DND-41 (cell line): ENCODE measurements around the gene IGSF22.

Experiments used
- ATAC-seq: fragments of 200-7000 bp; cut with Tn5 transposase; 3 replicates; pipeline ENCODE4 v1.9.1; 2021; ENCODE audit warnings: low read depth; ENCODE audit not compliant: insufficient read depth
- DNase-seq: peaks from one replicate; pipeline ENCODE4 v3.0.0-alpha.2; 2020
- H2AFZ ChIP-seq: 2 replicates; pipeline ENCODE4 v1.6.0; 2012; ENCODE audit warnings: low read depth, low read length
- H3K27ac ChIP-seq: 2 replicates; pipeline ENCODE4 v1.5.1; 2012; ENCODE audit warnings: low read length, inconsistent platforms
- H3K27me3 ChIP-seq: fragments of 200-600 bp; sonication (generic); 2 replicates; pipeline ENCODE4 v1.6.0; 2012; ENCODE audit warnings: low read length, mild to moderate bottlenecking, inconsistent platforms; ENCODE audit not compliant: insufficient read depth, poor library complexity
- H3K36me3 ChIP-seq: 2 replicates; pipeline ENCODE4 v1.5.1; 2012; ENCODE audit warnings: low read length, inconsistent platforms; ENCODE audit not compliant: insufficient read depth
- H3K4me1 ChIP-seq: 2 replicates; pipeline ENCODE4 v1.5.1; 2012; ENCODE audit warnings: mild to moderate bottlenecking, low read length; ENCODE audit not compliant: insufficient read depth
- H3K4me2 ChIP-seq: 2 replicates; pipeline ENCODE4 v1.6.0; 2012; ENCODE audit warnings: mild to moderate bottlenecking, moderate library complexity, low read length, inconsistent platforms; ENCODE audit not compliant: insufficient read depth
- H3K4me3 ChIP-seq, 2 experiments: fragments of 200-600 bp in 1 of 2; shearing (Covaris generic) in 1 of 2; 2 replicates each; pipeline ENCODE4 v1.5.1; 2012 to 2016; ENCODE audit warnings: inconsistent platforms in 2 of 2, low read length in 2 of 2, mild to moderate bottlenecking in 2 of 2, low read depth in 1 of 2, moderate library complexity in 1 of 2
- H3K79me2 ChIP-seq: 2 replicates; pipeline ENCODE4 v1.6.0; 2012; ENCODE audit warnings: low read length, inconsistent platforms; ENCODE audit not compliant: insufficient read depth
- H3K9ac ChIP-seq: 2 replicates; pipeline ENCODE4 v1.6.0; 2012; ENCODE audit warnings: low read depth, mild to moderate bottlenecking, inconsistent platforms, low read length, moderate library complexity
- H3K9me3 ChIP-seq: 2 replicates; pipeline ENCODE4 v1.5.1; 2012; ENCODE audit warnings: low read length, moderate library complexity, mild to moderate bottlenecking, inconsistent platforms; ENCODE audit not compliant: insufficient read depth, severe bottlenecking
- H4K20me1 ChIP-seq: 2 replicates; pipeline ENCODE4 v1.6.0; 2012; ENCODE audit warnings: low read length; ENCODE audit not compliant: insufficient read depth
- CTCF ChIP-seq: IDR thresholded peaks from 2 replicates; pipeline ENCODE4 v1.5.1; 2012; ENCODE audit warnings: borderline replicate concordance, low read length, moderate library complexity, mild to moderate bottlenecking; ENCODE audit not compliant: poor library complexity, severe bottlenecking; ENCODE audit errors: extremely low read depth
- EZH2 ChIP-seq: IDR thresholded peaks from 3 replicates; pipeline ENCODE4 v1.6.1; 2012; ENCODE audit warnings: borderline replicate concordance, low read depth, mild to moderate bottlenecking, moderate library complexity, low read length, inconsistent platforms; ENCODE audit not compliant: severe bottlenecking

IGSF22 gene

GRCh38 chr11:18731949-18732821 is 6.2 kb upstream of the IGSF22 start:
- TF ChIP-seq EZH2 (no peak), CTCF (peak; percentile 99)
- Histone ChIP-seq H3K36me3 (no peaks in the 10 kb centered on the region), H2AFZ (peak overlapping the region; percentile 70), H3K4me3 (no peak overlapping the region), H3K4me2 (no peak overlapping the region), H4K20me1 (no peaks in the 10 kb centered on the region), H3K9ac (no peak overlapping the region), H3K79me2 (no peaks in the 10 kb centered on the region), H3K27ac (no peak overlapping the region), H3K4me1 (peaks cover 13% of the 10 kb centered on the region), H3K27me3 (peaks cover 2% of the 10 kb centered on the region), H3K9me3 (no peaks in the 10 kb centered on the region)
- DNase-seq (peak; percentile 73), ATAC-seq (peak; percentile 79)

DNA sequence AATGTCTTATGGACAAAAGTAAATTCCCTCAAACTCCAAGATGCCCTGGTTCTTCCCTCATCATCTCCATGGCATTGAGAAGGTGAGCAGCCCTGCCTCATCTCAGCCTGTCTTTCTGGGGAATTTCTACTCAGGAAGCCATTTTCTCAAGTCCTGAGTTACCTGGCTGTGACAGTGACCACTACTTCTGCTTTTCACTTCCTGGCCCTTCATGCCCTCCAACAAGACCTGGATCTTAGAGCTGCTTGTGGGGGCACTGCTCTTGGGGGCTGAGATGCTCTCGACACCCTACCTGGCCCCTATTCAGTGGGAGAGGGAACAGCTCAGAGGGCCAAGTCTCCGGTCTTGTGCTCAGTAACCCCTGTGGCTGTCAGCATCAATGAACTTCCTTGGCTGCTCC is 5.5 kb upstream of the IGSF22 start:
- ATAC-seq (no peak), DNase-seq (no peak)
- no peaks in the 10 kb centered on the region for H3K79me2 ChIP-seq
- H3K27ac ChIP-seq, result no peak overlapping the region
- H2AFZ ChIP-seq, result peak overlapping the region; percentile 70
- H3K36me3 ChIP-seq, result no peaks in the 10 kb centered on the region
- no peak for TF ChIP-seq CTCF
- TF ChIP-seq EZH2, result no peak
- H3K4me3 ChIP-seq, result no peak overlapping the region
- H4K20me1 ChIP-seq, result no peaks in the 10 kb centered on the region
- H3K4me1 ChIP-seq, result peaks cover 13% of the 10 kb centered on the region
- H3K9ac ChIP-seq, result no peak overlapping the region
- no peak overlapping the region for H3K4me2 ChIP-seq
- no peaks in the 10 kb centered on the region for H3K9me3 ChIP-seq
- H3K27me3 ChIP-seq, result peaks cover 2% of the 10 kb centered on the region

DNA sequence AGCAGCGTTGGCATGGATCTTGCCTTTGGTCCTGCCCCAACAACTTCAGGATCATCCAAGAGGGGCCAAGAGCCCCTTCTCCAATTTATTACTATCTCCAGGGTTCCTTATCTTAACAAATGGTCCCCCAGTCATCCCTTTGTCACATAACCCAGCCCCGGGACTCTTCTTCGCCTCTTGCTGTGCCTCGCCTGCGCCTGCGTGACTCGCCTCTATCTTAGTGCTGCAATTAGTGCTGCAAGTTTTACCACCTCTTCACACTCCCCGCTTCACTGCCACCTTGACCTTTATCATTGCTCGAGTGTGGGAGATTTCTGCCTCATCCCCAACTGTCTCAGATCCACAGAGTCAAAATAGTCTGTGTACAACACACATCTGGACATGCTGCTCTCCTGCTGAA is 4.0 kb upstream of the IGSF22 start:
- Histone ChIP-seq H3K27me3 (peaks cover 2% of the 10 kb centered on the region), H3K79me2 (no peaks in the 10 kb centered on the region), H3K9me3 (no peaks in the 10 kb centered on the region), H3K27ac (no peak overlapping the region), H3K9ac (no peak overlapping the region), H3K4me1 (peaks cover 13% of the 10 kb centered on the region), H3K4me3 (no peak overlapping the region), H4K20me1 (no peaks in the 10 kb centered on the region), H2AFZ (0 out of 2 replicates have a peak overlapping the region, but pooled peaks have one; percentile 3), H3K36me3 (no peaks in the 10 kb centered on the region), H3K4me2 (no peak overlapping the region)
- TF ChIP-seq EZH2 (no peak), CTCF (no peak)
- no peak for DNase-seq
- no peak for ATAC-seq
